HG02938 (cell line): ENCODE measurements around the gene SNX7.
A peak's percentile ranks its signal among the peaks of the same experiment; 100 is the strongest.

Source experiments
- ATAC-seq: cut with Tn5 transposase; IDR thresholded peaks from one replicate; pipeline ENCODE4 v1.9.1; 2021; ENCODE audit warnings: mild to moderate bottlenecking, moderate library complexity; ENCODE audit not compliant: unreplicated experiment

The SNX7 gene, protein sequence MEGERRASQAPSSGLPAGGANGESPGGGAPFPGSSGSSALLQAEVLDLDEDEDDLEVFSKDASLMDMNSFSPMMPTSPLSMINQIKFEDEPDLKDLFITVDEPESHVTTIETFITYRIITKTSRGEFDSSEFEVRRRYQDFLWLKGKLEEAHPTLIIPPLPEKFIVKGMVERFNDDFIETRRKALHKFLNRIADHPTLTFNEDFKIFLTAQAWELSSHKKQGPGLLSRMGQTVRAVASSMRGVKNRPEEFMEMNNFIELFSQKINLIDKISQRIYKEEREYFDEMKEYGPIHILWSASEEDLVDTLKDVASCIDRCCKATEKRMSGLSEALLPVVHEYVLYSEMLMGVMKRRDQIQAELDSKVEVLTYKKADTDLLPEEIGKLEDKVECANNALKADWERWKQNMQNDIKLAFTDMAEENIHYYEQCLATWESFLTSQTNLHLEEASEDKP

GRCh38 chr1:98661544-98662355 is at the start of gene SNX7:
Gene SNX7 (plus strand): TSS chr1:98661721. CDS start chr1:98661732, 11 bp downstream.
- ATAC-seq = peak; percentile 78

DNA sequence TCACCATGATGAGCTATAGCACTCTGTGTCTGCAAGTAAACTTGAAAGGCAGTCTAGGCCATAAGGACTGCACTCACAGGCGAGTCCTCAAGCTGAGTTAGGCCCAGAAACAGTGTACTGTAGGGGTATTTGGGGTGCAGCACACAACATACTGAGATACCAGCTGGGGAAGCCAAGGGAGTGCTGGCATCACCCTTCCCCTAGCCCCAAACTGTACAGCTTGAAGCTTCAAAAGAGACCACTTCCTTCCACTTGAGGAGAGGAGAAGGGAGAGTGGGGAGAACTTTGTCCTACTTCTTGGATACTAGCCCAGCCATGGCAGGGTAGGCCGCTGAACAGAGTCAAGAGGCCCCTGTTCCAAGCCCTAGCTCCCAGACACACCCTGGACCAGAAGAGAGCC is 24.2 kb upstream of the SNX7 start:
- no peak for ATAC-seq

GRCh38 chr1:98638185-98638584 is 23.3 kb upstream of the SNX7 start:
- ATAC-seq = no peak

GRCh38 chr1:98644510-98644909 is 17.0 kb upstream of the SNX7 start:
- ATAC-seq = no peak

- no peak for ATAC-seq
Observed at GRCh38 chr1:98651116-98651632, 10.3 kb upstream of the SNX7 start.

GRCh38 chr1:98653123-98653522 is 8.4 kb upstream of the SNX7 start:
- no peak for ATAC-seq

GRCh38 chr1:98659879-98660278 is 1.6 kb upstream of the SNX7 start:
- ATAC-seq = no peak

- peak; percentile 11 for ATAC-seq
Observed at GRCh38 chr1:98660940-98661543, 479 bp upstream of the SNX7 start.

DNA sequence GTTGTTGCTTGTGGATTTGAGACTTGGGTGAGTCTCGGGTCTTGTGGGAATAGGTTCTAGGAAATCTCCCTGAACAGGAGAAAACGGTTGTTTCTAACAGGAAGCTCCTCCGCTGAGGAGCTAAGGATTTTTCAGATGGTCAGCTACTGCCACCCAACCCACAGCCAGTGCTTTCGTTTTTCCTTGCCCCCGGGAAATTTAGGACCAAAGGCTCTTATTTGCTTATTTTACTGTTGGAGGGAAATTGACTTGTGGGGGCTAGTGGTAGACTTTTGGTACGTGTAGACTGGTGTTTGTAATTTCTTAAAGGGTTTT is 792 bp downstream of the SNX7 start:
- no peak for ATAC-seq

DNA sequence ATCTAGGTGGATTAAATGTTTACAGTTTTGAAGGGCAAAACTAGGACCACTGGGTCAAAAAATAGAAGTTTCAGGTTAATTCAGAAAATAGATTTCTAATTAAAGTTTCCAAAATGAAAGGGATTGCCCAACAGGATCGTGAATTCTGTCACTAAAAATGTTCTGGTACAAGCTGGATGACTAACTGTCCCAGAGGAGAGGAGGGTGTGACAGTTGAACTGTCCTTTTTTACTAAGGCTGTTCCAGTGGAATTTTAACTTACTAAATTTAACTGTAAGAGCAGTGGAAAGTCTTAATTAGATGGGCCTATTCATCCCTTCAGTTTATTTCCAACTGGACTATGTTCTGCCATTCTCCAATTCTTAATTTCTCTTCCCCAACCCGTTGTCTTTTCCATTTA is 7.2 kb downstream of the SNX7 start:
- no peak for ATAC-seq

GRCh38 chr1:98669355-98670296 is 8.1 kb downstream of the SNX7 start:
- no peak for ATAC-seq

DNA sequence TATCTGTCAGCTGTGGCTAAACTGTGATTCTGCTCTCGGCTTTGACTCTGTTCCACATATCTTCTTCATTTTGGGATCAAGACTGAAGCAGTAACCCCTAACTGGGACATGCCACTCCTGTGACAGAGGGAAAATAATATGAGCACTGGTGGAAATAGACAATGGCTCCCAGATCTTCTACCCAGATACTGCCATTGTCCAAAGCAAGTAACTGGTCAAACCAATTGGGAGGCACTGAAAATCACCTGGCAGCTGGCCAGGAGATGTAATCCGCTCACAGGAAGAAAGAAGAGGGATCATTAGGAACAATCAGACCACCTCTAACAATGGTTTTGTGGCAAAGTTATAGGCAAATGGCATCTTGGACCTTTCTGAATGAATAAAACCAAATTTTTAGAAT is 10.7 kb downstream of the SNX7 start:
- no peak for ATAC-seq

DNA sequence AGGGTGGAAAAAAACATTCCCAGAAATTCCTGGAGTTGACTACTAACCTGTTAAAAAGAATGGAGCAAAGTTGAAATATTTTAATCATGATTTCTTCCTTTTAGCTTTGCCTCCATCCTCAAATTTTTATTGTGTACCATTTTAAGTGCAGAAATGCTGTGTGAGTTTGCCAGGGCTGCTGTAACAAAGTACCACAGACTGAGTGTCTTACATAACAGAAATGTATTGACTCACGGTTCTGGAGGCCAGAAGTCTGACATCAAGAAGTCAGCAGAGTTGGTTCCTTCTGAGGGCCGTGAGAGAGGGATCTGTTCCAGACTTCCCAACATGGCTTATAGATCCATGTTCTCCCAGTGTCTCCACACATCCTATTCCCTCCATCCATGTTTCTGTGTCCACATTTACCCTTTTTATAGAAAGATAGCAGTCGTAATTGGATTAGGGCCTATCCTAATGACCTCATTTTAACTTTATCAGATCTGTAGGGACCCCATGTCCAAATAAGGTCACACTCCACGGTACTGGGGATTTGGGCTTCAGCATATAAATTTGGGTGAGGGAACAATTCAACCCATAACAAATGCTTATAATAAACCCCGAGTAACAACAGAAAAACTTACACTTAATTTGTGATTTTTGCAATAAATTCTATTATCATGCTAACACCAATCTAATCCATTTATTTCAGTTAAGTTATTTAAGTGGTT is 12.7 kb downstream of the SNX7 start:
- no peak for ATAC-seq

DNA sequence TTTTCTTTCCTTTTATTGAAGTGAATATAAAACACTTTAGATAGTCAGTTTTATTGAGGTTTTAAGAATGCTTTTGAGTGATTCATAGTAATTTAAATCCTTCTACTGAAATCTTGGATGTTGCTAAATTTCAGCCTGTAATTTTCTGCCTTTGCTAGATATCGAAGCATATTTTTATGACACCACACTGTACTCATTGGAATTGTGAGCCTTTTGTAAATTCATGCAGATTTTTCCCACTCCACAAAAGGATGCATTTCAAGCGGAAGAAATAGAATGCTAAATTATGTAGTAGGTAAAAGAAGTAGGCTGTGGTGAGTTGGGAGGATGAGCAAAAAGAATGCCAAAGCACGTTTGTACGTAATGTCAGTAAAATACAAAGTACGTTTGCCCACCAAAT is 13.8 kb downstream of the SNX7 start:
- ATAC-seq = no peak

GRCh38 chr1:98677288-98677687 is 15.8 kb downstream of the SNX7 start:
- ATAC-seq = no peak

- no peak for ATAC-seq
Observed at GRCh38 chr1:98681812-98682211, 20.3 kb downstream of the SNX7 start.

DNA sequence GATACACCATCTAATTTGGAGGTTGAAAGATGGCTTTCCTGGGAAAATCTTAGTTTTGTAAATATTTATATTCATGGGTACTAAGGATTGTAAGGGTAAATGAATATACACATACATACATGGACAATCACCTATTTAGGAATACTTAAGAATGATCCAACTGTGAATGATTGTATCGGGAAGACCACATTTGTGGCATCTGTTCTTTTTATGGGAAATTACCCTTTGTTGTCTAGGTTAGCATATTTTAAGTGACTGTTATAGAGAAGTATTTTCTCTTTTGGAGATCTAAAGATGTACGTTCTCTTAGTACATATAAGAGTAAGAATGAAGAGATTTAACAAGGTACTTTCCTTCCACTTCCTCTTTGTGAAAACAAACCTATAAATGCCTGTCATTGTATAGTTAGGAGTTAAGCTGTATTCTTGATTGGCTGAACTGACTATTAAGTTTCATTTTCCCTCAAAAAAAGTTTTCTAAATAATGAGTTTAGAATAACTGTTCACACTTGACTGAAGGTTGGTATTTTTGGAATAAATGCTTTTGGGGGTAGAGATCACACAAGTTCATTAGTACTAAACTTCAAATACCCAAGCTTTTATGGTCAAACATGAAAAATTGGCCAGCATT is 26.7 kb downstream of the SNX7 start:
- no peak for ATAC-seq

- ATAC-seq = no peak
Observed at GRCh38 chr1:98690576-98690975, 29.1 kb downstream of the SNX7 start.

DNA sequence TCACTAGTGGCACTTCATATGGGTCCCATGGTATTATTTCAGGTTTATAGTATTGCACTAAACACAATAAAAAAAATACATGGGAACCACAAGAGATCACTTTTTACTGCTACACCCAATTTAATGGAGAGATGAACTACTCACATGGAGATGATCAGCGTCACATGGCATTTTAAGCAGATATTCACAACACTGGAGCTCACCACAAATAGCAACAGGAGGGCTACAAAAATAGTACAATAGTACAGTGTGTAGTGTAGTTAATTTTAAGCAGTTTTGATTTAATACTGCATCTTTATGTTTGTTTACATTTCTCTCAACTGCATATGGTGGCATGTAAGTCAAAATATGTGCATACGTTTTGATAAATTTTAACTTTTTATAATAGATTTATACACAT is 31.0 kb downstream of the SNX7 start:
- ATAC-seq = no peak
